CD4-positive, alpha-beta T cell treated with Interleukin-6 at 100 ng/mL for 8 hours (primary cell): ENCODE data around the gene GPX3.

ENCODE experiments used
- DNase-seq: peaks from one replicate; pipeline ENCODE4 v3.0.0-alpha.2; 2020; ENCODE audit warnings: mixed read lengths, low spot score

The GPX3 gene

GRCh38 chr5:151020304-151021110 lies at the start of gene GPX3:
GPX3 (plus strand) TSS chr5:151020591; CDS start chr5:151020655, 64 bp downstream.
- peak; percentile 17 for DNase-seq

- no peak for DNase-seq
Observed at GRCh38 chr5:150978590-150978989, 41.8 kb upstream of the GPX3 start.

- no peak for DNase-seq
Observed at GRCh38 chr5:150987746-150988145, 32.6 kb upstream of the GPX3 start.

GRCh38 chr5:150989695-150990094 lies 30.7 kb upstream of the GPX3 start:
- DNase-seq = no peak

GRCh38 chr5:150992705-150993104 lies 27.7 kb upstream of the GPX3 start:
- no peak for DNase-seq

GRCh38 chr5:150993422-150993821 lies 27.0 kb upstream of the GPX3 start:
- no peak for DNase-seq

- no peak for DNase-seq
Observed at GRCh38 chr5:150993826-150994412, 26.5 kb upstream of the GPX3 start.

GRCh38 chr5:150999704-151000442 lies 20.5 kb upstream of the GPX3 start:
- no peak for DNase-seq

- DNase-seq = no peak
Observed at GRCh38 chr5:151001436-151001835, 19.0 kb upstream of the GPX3 start.

GRCh38 chr5:151002250-151002649 lies 18.1 kb upstream of the GPX3 start:
- DNase-seq = no peak

- DNase-seq = no peak
Observed at GRCh38 chr5:151002681-151003502, 17.5 kb upstream of the GPX3 start.

- no peak for DNase-seq
Observed at GRCh38 chr5:151003503-151003860, 16.9 kb upstream of the GPX3 start.

- DNase-seq = no peak
Observed at GRCh38 chr5:151004499-151004898, 15.9 kb upstream of the GPX3 start.

GRCh38 chr5:151005187-151005949 lies 15.0 kb upstream of the GPX3 start:
- no peak for DNase-seq

- DNase-seq = no peak
Observed at GRCh38 chr5:151005950-151006576, 14.3 kb upstream of the GPX3 start.

GRCh38 chr5:151006704-151007334 lies 13.6 kb upstream of the GPX3 start:
- DNase-seq = no peak

- DNase-seq = no peak
Observed at GRCh38 chr5:151007430-151008209, 12.8 kb upstream of the GPX3 start.

- no peak for DNase-seq
Observed at GRCh38 chr5:151008210-151008491, 12.2 kb upstream of the GPX3 start.

- no peak for DNase-seq
Observed at GRCh38 chr5:151008906-151009305, 11.5 kb upstream of the GPX3 start.

- no peak for DNase-seq
Observed at GRCh38 chr5:151012862-151013261, 7.5 kb upstream of the GPX3 start.
